ENCODE data around the gene CFDP1. TPM values are rescaled to one million over a fixed set of nuclear protein-coding genes. Genes with fewer than 3 reads are reported as not detected.

Gene CFDP1
- total RNA-seq, 1 experiment from 2014 or later = 64.1 TPM

- TF ChIP-seq, protein P1, sequence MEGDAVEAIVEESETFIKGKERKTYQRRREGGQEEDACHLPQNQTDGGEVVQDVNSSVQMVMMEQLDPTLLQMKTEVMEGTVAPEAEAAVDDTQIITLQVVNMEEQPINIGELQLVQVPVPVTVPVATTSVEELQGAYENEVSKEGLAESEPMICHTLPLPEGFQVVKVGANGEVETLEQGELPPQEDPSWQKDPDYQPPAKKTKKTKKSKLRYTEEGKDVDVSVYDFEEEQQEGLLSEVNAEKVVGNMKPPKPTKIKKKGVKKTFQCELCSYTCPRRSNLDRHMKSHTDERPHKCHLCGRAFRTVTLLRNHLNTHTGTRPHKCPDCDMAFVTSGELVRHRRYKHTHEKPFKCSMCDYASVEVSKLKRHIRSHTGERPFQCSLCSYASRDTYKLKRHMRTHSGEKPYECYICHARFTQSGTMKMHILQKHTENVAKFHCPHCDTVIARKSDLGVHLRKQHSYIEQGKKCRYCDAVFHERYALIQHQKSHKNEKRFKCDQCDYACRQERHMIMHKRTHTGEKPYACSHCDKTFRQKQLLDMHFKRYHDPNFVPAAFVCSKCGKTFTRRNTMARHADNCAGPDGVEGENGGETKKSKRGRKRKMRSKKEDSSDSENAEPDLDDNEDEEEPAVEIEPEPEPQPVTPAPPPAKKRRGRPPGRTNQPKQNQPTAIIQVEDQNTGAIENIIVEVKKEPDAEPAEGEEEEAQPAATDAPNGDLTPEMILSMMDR (IDR thresholded peaks at IDR 0.05; ENCODE audit: unreplicated experiment) = no peak
- no TSS peak for BruUV-seq (replicated peaks)
- H3K9me3 Mint-ChIP-seq (ENCODE audit: low read depth, unreplicated experiment) = no peaks in the 10 kb centered on the region
- intact Hi-C loops (cut with micrococcal nuclease; ENCODE audit: unreplicated experiment) = no loop called here
- CTCF ChIA-PET = interaction anchor here (0.5 kb wide), 1 partner anchor 10 kb away, joined by 3 read pairs; no protein-coding TSS in a partner anchor
- no peak overlapping the region for H3K27ac Mint-ChIP-seq (ENCODE audit: unreplicated experiment)
- H3K4me1 Mint-ChIP-seq (ENCODE audit: low read depth, unreplicated experiment) = peaks cover 32% of the 10 kb centered on the region
- DNase-seq = no peak
- no peak overlapping the region for H3K4me3 Mint-ChIP-seq (ENCODE audit: low read depth, unreplicated experiment)
- H3K27me3 Mint-ChIP-seq (ENCODE audit: unreplicated experiment) = no peaks in the 10 kb centered on the region
- peaks cover 57% of the 10 kb centered on the region for H3K36me3 Mint-ChIP-seq (ENCODE audit: insufficient read depth, unreplicated experiment)
Observed at GRCh38 chr16:75301804-75302203, 131.5 kb downstream of the CFDP1 start.

GRCh38 chr16:75298267-75298666 is 135.0 kb downstream of the CFDP1 start:
- DNase-seq = no peak
- H3K4me1 Mint-ChIP-seq (ENCODE audit: low read depth, unreplicated experiment) = no peaks in the 10 kb centered on the region
- TF ChIP-seq, protein P1 (IDR thresholded peaks at IDR 0.05; ENCODE audit: unreplicated experiment) = no peak
- H3K4me3 Mint-ChIP-seq (ENCODE audit: low read depth, unreplicated experiment) = no peak overlapping the region
- no peak overlapping the region for H3K27ac Mint-ChIP-seq (ENCODE audit: unreplicated experiment)
- H3K36me3 Mint-ChIP-seq (ENCODE audit: insufficient read depth, unreplicated experiment) = peaks cover 24% of the 10 kb centered on the region
- intact Hi-C loops (cut with micrococcal nuclease; ENCODE audit: unreplicated experiment) = no loop called here
- no peaks in the 10 kb centered on the region for H3K9me3 Mint-ChIP-seq (ENCODE audit: low read depth, unreplicated experiment)
- BruUV-seq (replicated peaks) = no TSS peak
- no peaks in the 10 kb centered on the region for H3K27me3 Mint-ChIP-seq (ENCODE audit: unreplicated experiment)
- CTCF ChIA-PET = no interaction called here

DNA sequence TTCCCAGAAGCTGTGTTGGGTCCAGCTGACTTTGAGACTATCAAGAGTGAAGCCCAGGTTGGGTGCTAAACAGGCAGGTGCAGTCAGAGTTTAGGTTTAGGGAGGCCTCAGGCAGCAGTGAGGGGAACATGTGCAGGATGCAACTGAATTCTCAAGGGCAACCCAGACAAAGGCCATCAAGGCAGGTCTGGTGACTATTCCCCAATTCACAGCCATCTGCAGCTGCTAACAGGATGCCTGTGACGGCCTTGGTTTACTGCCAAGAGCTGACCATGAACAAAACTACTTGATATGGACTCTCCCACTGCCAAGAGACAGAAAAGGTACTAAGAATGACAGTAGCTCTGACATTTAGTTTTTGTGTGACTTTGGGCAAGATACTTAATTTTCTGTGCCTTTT is 136.7 kb downstream of the CFDP1 start:
- no peaks in the 10 kb centered on the region for H3K4me1 Mint-ChIP-seq (ENCODE audit: low read depth, unreplicated experiment)
- H3K27me3 Mint-ChIP-seq (ENCODE audit: unreplicated experiment) = no peaks in the 10 kb centered on the region
- no peaks in the 10 kb centered on the region for H3K9me3 Mint-ChIP-seq (ENCODE audit: low read depth, unreplicated experiment)
- intact Hi-C loops (cut with micrococcal nuclease; ENCODE audit: unreplicated experiment) = no loop called here
- H3K27ac Mint-ChIP-seq (ENCODE audit: unreplicated experiment) = no peak overlapping the region
- peaks cover 22% of the 10 kb centered on the region for H3K36me3 Mint-ChIP-seq (ENCODE audit: insufficient read depth, unreplicated experiment)
- CTCF ChIA-PET = interaction anchor here (0.8 kb wide), 1 partner anchor 8 kb away, joined by 3 read pairs; no protein-coding TSS in a partner anchor
- TF ChIP-seq, protein P1 (IDR thresholded peaks at IDR 0.05; ENCODE audit: unreplicated experiment) = no peak
- H3K4me3 Mint-ChIP-seq (ENCODE audit: low read depth, unreplicated experiment) = no peak overlapping the region
- BruUV-seq (replicated peaks) = no TSS peak
- DNase-seq = no peak

DNA sequence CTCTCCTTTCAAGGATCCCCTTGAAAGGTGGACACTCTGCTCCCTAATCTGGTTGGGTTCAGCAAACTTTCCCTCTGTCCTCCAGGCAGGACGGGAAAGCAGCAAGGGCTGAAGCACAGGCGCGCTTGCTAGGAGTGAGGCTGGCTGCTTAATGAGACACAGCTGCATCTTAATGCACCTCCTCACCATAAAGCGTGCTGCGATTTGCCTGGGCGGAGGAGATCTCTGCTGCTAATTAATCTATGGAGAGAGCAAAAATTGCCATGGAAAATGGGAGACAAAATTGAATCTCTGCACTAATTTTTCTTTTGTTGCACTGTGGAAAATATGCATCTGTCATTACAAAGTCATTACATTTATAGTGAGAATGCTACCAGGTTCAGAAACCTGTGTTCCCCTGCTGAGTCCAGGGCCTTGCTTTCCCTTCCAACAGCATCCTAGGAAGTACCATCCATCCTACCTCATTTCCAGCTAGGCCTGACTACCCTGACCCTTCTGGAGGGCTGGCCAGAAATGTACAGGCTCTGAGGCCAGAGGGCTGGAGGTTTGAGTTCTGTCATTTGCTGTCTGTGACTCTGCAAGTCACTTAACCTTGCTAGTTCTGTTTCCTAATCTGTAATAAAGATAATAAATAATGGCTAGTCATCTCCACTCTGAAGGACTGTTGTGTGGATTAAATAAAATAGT is 138.4 kb downstream of the CFDP1 start:
- DNase-seq = no peak
- Mint-ChIP-seq H3K4me1 (ENCODE audit: low read depth, unreplicated experiment) (no peaks in the 10 kb centered on the region), H3K4me3 (ENCODE audit: low read depth, unreplicated experiment) (no peak overlapping the region), H3K9me3 (ENCODE audit: low read depth, unreplicated experiment) (no peaks in the 10 kb centered on the region), H3K27me3 (ENCODE audit: unreplicated experiment) (no peaks in the 10 kb centered on the region), H3K27ac (ENCODE audit: unreplicated experiment) (no peak overlapping the region), H3K36me3 (ENCODE audit: insufficient read depth, unreplicated experiment) (peaks cover 10% of the 10 kb centered on the region)
- TF ChIP-seq, protein P1 (IDR thresholded peaks at IDR 0.05; ENCODE audit: unreplicated experiment) = no peak
- intact Hi-C loops (cut with micrococcal nuclease; ENCODE audit: unreplicated experiment) = no loop called here
- CTCF ChIA-PET = no interaction called here
- no TSS peak for BruUV-seq (replicated peaks)

Measured in Calu3 (cell line).